ENCODE data around the gene WDR83. TPM values are rescaled to one million over a fixed set of nuclear protein-coding genes. Genes with fewer than 3 reads are reported as not detected.

WDR83 gene
- total RNA-seq, 1 donor from 2014 or later = 20.8 TPM

DNA sequence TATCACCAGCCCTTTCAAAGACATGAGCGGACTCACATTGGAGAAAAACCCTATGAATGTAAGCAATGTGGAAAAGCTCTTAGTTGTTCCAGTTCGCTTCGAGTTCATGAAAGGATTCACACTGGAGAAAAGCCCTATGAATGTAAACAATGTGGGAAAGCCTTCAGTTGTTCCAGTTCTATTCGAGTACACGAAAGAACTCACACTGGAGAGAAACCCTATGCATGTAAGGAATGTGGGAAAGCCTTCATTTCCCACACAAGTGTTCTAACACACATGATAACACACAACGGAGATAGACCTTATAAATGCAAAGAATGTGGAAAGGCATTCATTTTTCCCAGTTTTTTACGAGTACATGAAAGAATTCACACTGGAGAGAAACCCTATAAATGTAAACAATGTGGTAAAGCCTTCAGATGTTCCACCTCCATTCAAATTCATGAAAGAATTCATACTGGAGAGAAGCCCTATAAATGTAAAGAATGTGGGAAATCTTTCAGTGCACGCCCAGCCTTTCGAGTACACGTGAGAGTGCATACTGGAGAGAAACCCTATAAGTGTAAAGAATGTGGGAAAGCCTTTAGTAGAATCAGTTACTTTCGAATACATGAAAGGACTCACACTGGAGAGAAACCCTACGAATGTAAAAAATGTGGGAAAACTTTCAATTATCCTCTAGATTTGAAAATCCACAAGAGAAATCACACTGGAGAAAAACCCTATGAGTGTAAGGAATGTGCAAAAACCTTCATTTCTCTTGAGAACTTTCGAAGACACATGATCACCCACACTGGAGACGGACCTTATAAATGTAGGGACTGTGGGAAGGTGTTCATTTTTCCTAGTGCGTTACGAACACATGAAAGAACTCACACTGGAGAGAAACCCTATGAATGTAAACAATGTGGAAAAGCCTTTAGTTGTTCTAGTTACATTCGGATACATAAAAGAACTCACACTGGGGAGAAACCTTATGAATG, 38.3 kb upstream of the WDR83 start:
- Mint-ChIP-seq H3K4me1 (peaks cover 4% of the 10 kb centered on the region), H3K9me3 (peaks cover 5% of the 10 kb centered on the region), H3K27ac (no peak overlapping the region), H3K36me3 (ENCODE audit: low read depth) (peaks cover 65% of the 10 kb centered on the region), H3K4me3 (no peak overlapping the region), H3K27me3 (no peaks in the 10 kb centered on the region)
- intact Hi-C loops (cut with micrococcal nuclease) = no loop called here
- TF ChIP-seq, protein P1, sequence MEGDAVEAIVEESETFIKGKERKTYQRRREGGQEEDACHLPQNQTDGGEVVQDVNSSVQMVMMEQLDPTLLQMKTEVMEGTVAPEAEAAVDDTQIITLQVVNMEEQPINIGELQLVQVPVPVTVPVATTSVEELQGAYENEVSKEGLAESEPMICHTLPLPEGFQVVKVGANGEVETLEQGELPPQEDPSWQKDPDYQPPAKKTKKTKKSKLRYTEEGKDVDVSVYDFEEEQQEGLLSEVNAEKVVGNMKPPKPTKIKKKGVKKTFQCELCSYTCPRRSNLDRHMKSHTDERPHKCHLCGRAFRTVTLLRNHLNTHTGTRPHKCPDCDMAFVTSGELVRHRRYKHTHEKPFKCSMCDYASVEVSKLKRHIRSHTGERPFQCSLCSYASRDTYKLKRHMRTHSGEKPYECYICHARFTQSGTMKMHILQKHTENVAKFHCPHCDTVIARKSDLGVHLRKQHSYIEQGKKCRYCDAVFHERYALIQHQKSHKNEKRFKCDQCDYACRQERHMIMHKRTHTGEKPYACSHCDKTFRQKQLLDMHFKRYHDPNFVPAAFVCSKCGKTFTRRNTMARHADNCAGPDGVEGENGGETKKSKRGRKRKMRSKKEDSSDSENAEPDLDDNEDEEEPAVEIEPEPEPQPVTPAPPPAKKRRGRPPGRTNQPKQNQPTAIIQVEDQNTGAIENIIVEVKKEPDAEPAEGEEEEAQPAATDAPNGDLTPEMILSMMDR (IDR thresholded peaks at IDR 0.05) = no peak
- ChIA-PET CTCF (no interaction called here), POLR2A (interaction anchor here (1.1 kb wide), 1 partner anchor 12 kb away, joined by 3 read pairs; no protein-coding TSS in a partner anchor)
- DNase-seq (no peak), ATAC-seq (ENCODE audit: low read depth) (no peak)

DNA sequence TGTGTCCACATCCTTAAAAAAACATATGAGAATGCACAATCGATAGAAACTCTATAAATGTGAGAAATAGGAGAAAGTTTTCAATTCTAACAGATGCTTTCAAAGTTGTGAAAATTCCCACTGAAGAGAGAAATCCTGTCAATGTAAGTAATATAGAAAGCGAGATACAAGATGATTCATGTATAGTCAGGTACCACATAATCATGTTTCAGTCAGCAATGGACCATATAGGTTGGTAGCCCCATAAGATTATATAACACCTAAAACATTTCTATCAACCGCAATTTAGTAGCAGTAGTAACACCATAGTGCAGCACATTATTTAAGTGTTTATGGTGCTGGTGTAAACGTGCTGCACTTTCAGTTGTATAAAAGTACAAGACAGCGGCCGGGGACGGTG, 37.4 kb upstream of the WDR83 start:
- ATAC-seq (ENCODE audit: low read depth) (no peak), DNase-seq (no peak)
- no peak overlapping the region for H3K4me3 Mint-ChIP-seq
- peaks cover 3% of the 10 kb centered on the region for H3K4me1 Mint-ChIP-seq
- TF ChIP-seq, protein P1 (IDR thresholded peaks at IDR 0.05) = no peak
- no peak overlapping the region for H3K27ac Mint-ChIP-seq
- ChIA-PET POLR2A (no interaction called here), CTCF (no interaction called here)
- peaks cover 67% of the 10 kb centered on the region for H3K36me3 Mint-ChIP-seq (ENCODE audit: low read depth)
- peaks cover 5% of the 10 kb centered on the region for H3K9me3 Mint-ChIP-seq
- intact Hi-C loops (cut with micrococcal nuclease) = no loop called here
- no peaks in the 10 kb centered on the region for H3K27me3 Mint-ChIP-seq

DNA sequence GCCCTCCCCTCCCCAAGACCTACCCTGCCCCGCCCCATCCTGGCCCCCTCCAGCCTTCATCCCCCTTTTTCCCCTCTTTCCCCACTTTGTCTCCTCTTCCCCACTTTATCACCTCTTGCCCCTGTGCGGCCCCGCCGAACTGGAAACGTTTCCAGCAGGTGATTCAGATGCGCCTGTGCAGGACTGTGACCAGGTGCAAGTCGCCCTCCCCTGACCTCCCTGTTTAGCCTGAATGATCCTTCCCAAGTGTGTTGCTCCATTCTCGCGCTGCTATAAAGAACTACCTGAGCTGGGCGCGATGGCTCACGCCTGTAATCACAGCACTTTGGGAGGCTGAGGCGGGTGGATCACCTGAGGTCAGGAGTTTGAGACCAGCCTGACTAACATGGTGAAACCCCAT, 30.0 kb upstream of the WDR83 start:
- DNase-seq = no peak
- no peak for ATAC-seq (ENCODE audit: low read depth)
- intact Hi-C loops (cut with micrococcal nuclease) = no loop called here
- Mint-ChIP-seq H3K36me3 (ENCODE audit: low read depth) (peaks cover 16% of the 10 kb centered on the region), H3K4me3 (no peak overlapping the region), H3K4me1 (peaks cover 28% of the 10 kb centered on the region), H3K27me3 (no peaks in the 10 kb centered on the region), H3K9me3 (no peaks in the 10 kb centered on the region), H3K27ac (no peak overlapping the region)
- TF ChIP-seq, protein P1 (IDR thresholded peaks at IDR 0.05) = no peak
- POLR2A ChIA-PET = interaction anchor here (1.0 kb wide), 1 partner anchor 37 kb away, joined by 7 read pairs; no protein-coding TSS in a partner anchor
- CTCF ChIA-PET = no interaction called here

DNA sequence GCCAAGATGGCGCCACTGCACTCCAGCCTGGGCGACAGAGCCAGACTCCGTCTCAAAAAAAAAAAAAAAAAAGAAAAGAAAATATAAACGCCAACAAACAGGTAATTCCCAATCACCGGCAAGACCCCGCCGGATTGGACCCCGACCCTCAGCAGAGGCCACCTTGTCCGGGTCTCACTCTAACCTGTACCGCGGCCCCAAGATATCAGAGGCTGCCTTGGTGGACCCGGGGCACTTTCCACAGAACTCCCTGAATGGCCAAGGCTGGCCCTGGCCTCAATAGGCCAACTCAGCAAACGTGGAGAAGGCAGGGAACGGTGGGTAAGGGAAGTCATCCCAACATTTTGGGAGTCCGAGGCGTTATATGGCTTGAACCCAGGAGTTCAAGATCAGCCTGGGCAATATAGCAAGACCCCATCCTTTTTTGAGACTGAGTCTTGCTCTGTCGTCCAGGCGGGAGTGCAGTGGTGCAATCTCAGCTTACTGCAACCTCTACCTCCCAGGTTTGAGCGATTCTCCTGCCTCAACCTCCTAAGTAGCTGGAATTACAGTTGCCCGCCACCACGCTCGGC, 27.9 kb upstream of the WDR83 start:
- DNase-seq (no peak), ATAC-seq (ENCODE audit: low read depth) (no peak)
- intact Hi-C loops (cut with micrococcal nuclease) = no loop called here
- Mint-ChIP-seq H3K27ac (no peak overlapping the region), H3K4me1 (peaks cover 24% of the 10 kb centered on the region), H3K4me3 (no peak overlapping the region), H3K36me3 (ENCODE audit: low read depth) (peaks cover 11% of the 10 kb centered on the region), H3K27me3 (no peaks in the 10 kb centered on the region), H3K9me3 (no peaks in the 10 kb centered on the region)
- ChIA-PET CTCF (interaction anchor here (1.7 to 2.0 kb wide), 2 partner anchors 34 to 75 kb away, joined by 9 to 15 read pairs; no protein-coding TSS in a partner anchor), POLR2A (interaction anchor here (0.7 kb wide), 1 partner anchor 22 kb away, joined by 3 read pairs; no protein-coding TSS in a partner anchor)
- TF ChIP-seq, protein P1 (IDR thresholded peaks at IDR 0.05) = no peak
